Cortex of kidney (tissue), 1 donor: ENCODE data around the gene SLC35A1.

Experiments used
- DNase-seq: peaks from one replicate; lab custom pipeline; 2025; lab: John Stamatoyannopoulos, UW

The SLC35A1 gene

DNA sequence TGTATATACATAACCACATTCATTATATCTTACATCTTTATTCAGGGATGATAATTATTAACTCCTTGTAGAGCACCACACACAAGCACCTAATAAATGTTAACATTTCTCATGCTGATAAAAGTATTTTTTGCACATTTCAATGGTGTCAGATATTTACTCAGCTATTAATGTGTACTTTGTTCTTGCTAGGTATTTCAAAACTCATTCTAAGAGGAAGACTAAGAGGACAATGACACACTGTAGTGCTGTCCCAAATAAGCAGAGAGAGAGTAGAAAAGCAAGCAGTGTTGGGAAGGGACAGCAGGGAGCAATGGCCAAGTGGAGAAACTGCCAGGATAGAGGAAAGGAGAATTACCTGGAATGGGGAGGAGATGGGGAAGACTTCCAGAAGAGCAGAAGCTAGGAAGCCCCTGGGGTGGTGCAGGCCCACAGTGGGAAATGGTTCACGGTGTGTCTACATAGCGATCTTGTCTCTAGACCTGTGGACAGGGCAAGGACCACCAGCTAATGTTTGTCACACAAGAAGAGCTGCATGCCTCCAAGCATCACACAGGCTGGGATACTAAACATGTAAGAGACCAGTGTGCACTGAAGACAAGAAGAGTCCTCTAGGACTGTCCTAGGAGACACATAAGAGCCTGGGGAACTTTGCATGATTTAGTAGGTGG is 61.7 kb downstream of the SLC35A1 start:
- DNase-seq: no peak

GRCh38 chr6:87538510-87539260 is 65.9 kb downstream of the SLC35A1 start:
- DNase-seq: no peak

DNA sequence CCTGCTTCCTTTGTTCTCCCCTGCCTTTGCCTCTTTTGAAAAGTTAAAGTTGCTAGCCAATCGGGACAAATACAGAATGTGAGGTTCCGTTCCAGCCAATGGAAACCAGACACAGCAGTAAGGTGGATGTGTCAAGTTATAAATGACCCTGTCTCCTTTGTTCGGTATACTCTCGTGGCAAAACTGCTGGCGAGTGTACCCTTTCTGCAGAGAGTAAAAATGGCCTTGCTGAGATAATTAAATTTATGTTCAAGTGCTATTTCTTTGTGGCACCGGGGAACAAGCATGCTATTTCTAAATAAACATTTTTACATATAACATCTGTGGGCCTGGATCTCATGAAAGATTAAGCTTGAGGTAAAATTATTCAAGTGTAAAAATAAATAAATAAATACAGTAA is 66.8 kb downstream of the SLC35A1 start:
- no peak for DNase-seq

- DNase-seq: no peak
Measured at GRCh38 chr6:87540539-87540938, 67.8 kb downstream of the SLC35A1 start.

- no peak for DNase-seq
Measured at GRCh38 chr6:87541041-87541440, 68.3 kb downstream of the SLC35A1 start.

- DNase-seq: no peak
Measured at GRCh38 chr6:87541744-87542143, 69.0 kb downstream of the SLC35A1 start.

DNA sequence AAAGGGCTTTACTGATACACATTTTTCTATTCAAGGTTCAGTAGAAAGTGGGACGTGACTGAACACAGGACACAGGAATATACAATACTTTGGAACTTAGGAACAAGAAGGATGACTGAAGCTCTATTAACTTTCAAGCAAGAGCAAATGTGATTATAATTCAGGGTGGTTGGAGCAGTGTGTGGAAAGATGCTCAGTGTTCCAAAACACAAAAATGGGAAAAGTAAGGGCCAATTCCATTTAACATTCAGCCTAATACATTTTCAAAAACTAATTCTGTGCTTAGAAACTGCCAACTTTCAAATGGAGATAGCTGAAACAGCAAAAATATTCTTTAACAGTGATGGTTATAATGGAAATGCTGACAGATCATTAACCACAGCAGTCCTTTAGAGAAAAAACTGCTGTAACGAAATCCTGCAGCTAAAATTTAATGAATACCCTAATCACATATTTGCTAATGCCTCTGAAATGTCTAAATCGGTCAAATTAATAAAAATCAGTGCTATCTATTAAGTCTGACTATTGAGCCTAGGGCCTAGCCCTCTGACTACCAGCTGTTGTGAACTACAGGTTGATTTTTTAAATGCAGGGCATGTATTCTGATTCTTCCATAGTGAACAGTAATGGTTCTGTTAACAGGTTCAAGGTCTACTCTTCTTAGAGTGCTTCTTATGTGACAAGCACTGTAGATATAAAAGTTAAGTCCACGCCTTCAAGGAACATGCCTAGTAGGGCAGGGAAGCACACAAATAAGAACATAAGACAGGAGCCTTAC is 71.1 kb downstream of the SLC35A1 start:
- no peak for DNase-seq

GRCh38 chr6:87544474-87544735 is 71.6 kb downstream of the SLC35A1 start:
- DNase-seq: no peak

DNA sequence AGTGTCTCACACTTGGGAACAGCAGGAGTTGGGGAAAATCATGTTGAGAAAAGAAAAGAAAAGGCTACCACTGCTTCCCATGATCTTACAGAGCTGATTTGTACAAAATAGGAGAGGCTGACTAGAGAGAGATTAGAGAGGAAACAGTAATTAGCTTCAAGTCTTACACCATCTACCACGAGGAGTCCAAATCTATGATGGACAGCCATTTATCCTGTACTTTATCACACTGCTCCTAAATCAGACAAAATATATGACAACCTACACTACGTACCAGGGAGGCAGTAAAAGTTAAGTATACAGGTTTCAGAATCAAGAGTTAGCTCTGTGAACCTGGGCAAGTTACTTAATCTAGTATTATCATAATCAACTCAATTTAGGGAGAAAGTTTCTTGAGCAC is 79.0 kb downstream of the SLC35A1 start:
- no peak for DNase-seq

DNA sequence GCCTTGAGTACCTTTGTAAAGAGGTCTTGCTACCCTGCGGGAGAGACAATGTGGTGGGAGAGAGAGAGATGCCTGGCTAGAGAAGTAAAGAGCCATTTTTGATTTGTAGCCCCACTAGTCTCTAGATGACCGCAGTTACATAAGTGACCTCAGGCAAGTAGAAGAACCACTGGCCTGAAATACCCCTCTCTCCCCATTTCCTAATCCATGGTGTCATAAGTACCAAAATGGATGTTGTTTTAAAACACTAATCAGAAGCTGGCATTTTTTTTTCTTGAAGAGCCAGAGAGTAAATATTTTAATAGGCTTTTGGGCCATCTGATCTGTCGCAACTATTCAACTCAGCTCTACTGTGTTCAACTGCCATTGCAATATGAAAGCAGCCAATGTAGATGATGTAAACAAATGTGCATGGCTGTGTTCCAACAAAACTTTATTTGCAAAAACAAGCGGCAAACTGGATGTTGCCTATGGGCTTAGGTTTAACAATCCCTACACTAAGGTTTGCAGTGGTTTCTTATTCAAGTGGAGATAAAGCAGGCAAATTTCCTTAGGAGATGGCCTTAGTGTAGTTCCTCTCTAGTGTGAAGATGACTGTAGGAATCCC is 80.5 kb downstream of the SLC35A1 start:
- no peak for DNase-seq

DNA sequence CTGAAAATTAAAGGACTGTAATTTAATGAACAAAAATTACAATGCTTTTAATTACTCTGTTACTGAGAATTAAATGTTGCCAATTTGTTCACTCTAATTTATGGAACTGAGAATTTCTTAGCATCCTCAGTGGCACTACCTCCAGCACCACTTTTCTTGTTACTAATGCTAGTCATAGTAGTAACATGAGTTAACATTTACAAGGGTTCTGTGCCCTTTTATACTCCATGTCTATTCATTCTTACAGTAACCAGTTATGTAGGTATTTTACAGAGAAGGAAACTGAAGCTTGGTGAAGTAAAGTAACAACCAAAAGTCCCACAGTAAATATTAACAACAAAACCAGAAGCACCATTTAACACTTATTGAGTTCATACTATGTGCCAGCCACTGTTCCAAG is 82.7 kb downstream of the SLC35A1 start:
- DNase-seq: no peak

DNA sequence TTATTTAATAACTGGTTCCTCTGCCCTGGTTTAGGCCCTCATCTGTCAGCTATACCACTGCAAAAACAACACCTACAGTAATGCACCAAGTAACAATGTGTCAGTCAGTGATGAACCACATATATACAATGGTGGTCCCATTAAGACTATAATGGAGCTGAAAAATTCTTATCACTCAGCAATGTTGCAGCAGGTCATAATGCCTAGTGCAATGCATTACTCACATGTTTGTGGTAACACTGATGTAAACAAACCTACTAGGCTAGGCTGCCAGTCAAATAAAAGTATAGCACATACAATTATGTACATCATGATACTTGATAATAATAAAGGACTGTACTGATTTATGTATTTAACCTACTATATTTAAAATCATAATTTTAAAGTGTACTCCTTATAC is 85.7 kb downstream of the SLC35A1 start:
- DNase-seq: no peak

- DNase-seq: no peak
Measured at GRCh38 chr6:87561017-87561416, 88.2 kb downstream of the SLC35A1 start.
